Lung (tissue), 12 donors: ENCODE measurements around the gene TSPAN13. TPM values are rescaled to one million over a fixed set of nuclear protein-coding genes. Genes with fewer than 3 reads are reported as not detected.

Source experiments
- ATAC-seq: fragments of 200-7000 bp; cut with Tn5 transposase; one replicate; pipeline ENCODE4 v1.9.1; 2020; ENCODE audit warnings: moderate number of reproducible peaks; ENCODE audit not compliant: insufficient read depth, low FRiP score
- DNase-seq, 3 donors: peaks; one replicate each; pipeline ENCODE4 v3.0.0-alpha.2; 2013 to 2017
- H3K27ac ChIP-seq, 2 donors: one replicate each; pipeline ENCODE4 v1.5.1; 2013; ENCODE audit warnings: mild to moderate bottlenecking in 2 of 2, moderate library complexity in 2 of 2, control low read depth in 1 of 2, inconsistent platforms in 1 of 2, low read depth in 1 of 2, low read length in 1 of 2
- H3K27me3 ChIP-seq, 3 donors: one replicate each; pipeline ENCODE4 v1.5.1; 2013; ENCODE audit warnings: low read length in 2 of 3; ENCODE audit not compliant: control insufficient read depth in 3 of 3, insufficient read depth in 3 of 3
- H3K36me3 ChIP-seq, 4 donors: one replicate each; pipeline ENCODE4 v1.5.1; 2013; ENCODE audit warnings: low read length in 4 of 4, mild to moderate bottlenecking in 1 of 4, moderate library complexity in 1 of 4; ENCODE audit not compliant: control insufficient read depth in 4 of 4, insufficient read depth in 4 of 4
- H3K4me1 ChIP-seq, 5 donors: one replicate each; pipeline ENCODE4 v1.5.1; 2013; ENCODE audit warnings: low read length in 5 of 5, mild to moderate bottlenecking in 2 of 5, moderate library complexity in 1 of 5; ENCODE audit not compliant: control insufficient read depth in 5 of 5, insufficient read depth in 5 of 5
- H3K4me3 ChIP-seq: one replicate; pipeline ENCODE4 v1.5.1; 2013; ENCODE audit warnings: mild to moderate bottlenecking, control low read depth, moderate library complexity
- H3K9ac ChIP-seq, 2 donors: one replicate each; pipeline ENCODE4 v1.5.1; 2013; ENCODE audit warnings: low read length in 2 of 2, control low read depth in 1 of 2; ENCODE audit not compliant: insufficient read depth in 1 of 2
- H3K9me3 ChIP-seq, 4 donors: one replicate each; pipeline ENCODE4 v1.5.1; 2013; ENCODE audit warnings: low read length in 3 of 4, mild to moderate bottlenecking in 1 of 4, moderate library complexity in 1 of 4; ENCODE audit not compliant: control insufficient read depth in 4 of 4, insufficient read depth in 3 of 4
- WGBS, 2 donors: extraction: QIAGEN DNeasy Blood & Tissue Kit; methylation state at CpG; one replicate each; pipeline ENCODE4 v1.1.7; 2013; 5-methylcytosine and 5-hydroxymethylcytosine counted together
- polyA plus RNA-seq, 2 donors: library from polyadenylated mRNA; stranded (reverse); fragments of 200-250 nt; gene quantifications; one replicate each; pipeline ENCODE4 v1.2.1, GENCODE V29; 2013
- total RNA-seq, 2 donors: library from RNA; depleted of rRNA in 1 of 2; stranded (reverse); fragments of >200 nt in 1 of 2; gene quantifications; one replicate each; pipeline ENCODE4 v1.2.1, GENCODE V29; 2014 to 2021
- TF ChIP-seq, protein P1 (sequence below): IDR thresholded peaks from 2 replicates; pipeline ENCODE4 v1.5.1; 2012; ENCODE audit warnings: mild to moderate bottlenecking; ENCODE audit errors: control extremely low read depth, extremely low read depth
- donor health status: control.
- donor health status: control.
- donor health status: Bipolar disorder and iron deficiency.
- donor health status: healthy.
- donor health status: DM: yes; HTN: yes; CAD: no.

The TSPAN13 gene
- total and polyA plus RNA-seq, 4 donors: 81.1 to 143 (median 125) TPM

DNA sequence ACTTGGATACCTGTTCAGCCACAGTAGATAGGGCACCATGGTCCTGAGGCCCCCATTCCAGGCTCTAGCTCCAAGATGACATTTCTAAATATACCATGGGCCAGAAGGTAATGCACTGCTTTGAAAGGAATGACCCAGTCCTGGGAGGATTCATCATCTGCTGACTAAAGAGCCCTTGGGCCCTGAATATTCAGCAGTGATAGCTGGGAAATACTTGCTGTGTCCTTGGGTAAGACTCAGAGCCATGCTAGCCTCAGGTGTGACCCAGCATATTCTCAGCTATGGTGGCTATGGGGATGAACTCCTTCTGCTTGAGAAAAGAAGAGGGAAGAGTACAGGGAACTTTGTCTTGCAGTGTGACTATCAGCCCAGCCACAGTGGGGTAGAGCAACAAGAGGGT lies 72.5 kb downstream of the TSPAN13 start:
- Histone ChIP-seq H3K9me3 (no peaks in the 10 kb centered on the region), H3K4me1 (no peaks in the 10 kb centered on the region), H3K27me3 (no peaks in the 10 kb centered on the region), H3K36me3 (no peaks in the 10 kb centered on the region), H3K4me3 (no peak overlapping the region), H3K9ac (no peak overlapping the region), H3K27ac (no peak overlapping the region)
- ATAC-seq (no peak), DNase-seq (no peak)
- TF ChIP-seq, protein P1, sequence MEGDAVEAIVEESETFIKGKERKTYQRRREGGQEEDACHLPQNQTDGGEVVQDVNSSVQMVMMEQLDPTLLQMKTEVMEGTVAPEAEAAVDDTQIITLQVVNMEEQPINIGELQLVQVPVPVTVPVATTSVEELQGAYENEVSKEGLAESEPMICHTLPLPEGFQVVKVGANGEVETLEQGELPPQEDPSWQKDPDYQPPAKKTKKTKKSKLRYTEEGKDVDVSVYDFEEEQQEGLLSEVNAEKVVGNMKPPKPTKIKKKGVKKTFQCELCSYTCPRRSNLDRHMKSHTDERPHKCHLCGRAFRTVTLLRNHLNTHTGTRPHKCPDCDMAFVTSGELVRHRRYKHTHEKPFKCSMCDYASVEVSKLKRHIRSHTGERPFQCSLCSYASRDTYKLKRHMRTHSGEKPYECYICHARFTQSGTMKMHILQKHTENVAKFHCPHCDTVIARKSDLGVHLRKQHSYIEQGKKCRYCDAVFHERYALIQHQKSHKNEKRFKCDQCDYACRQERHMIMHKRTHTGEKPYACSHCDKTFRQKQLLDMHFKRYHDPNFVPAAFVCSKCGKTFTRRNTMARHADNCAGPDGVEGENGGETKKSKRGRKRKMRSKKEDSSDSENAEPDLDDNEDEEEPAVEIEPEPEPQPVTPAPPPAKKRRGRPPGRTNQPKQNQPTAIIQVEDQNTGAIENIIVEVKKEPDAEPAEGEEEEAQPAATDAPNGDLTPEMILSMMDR: no peak

DNA sequence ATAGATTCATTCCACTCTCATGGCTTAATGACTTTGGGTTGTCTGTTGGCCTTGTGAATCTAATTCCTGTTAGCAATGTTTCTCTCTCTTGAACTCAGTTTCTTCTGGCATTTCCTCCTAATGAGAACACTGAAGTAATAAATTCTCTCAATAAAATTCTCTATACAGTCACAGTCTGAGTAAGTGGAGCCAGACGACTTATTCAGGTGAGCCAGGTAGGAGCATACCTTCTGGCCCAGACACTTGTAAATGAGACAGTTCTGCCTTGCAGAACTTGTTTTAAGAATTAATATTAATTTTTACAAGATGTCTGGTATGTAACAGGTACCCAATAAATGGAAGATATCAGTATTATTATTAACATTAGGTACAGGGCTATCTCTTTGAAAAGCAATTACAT lies 79.8 kb downstream of the TSPAN13 start:
- 92% methylated on average over 1 of the region's 1 CpG for WGBS, 2 donors
- Histone ChIP-seq H3K4me3 (no peak overlapping the region), H3K27me3 (no peaks in the 10 kb centered on the region), H3K9ac (no peak overlapping the region), H3K9me3 (peaks cover 0 to 2% (median 1%) of the 10 kb centered on the region in 4 donors), H3K27ac (no peak overlapping the region), H3K36me3 (no peaks in the 10 kb centered on the region), H3K4me1 (no peaks in the 10 kb centered on the region)
- TF ChIP-seq, protein P1: no peak
- ATAC-seq: no peak
- DNase-seq: no peak

Other genes with a start within 250 kb of the TSPAN13 start
- gene LRRC72, start 226.9 kb upstream of the TSPAN13 start, total RNA-seq: not detected
- not detected for gene LRRC72, start 226.9 kb upstream of the TSPAN13 start, polyA plus RNA-seq
- 10 to 100 TPM; 13.5 to 26.2 TPM for gene ANKMY2, start 108.0 kb upstream of the TSPAN13 start, total RNA-seq
- 1 to 10 TPM; 4.9 to 6.0 TPM for gene ANKMY2, start 108.0 kb upstream of the TSPAN13 start, polyA plus RNA-seq
- gene BZW2, start 107.6 kb upstream of the TSPAN13 start, total RNA-seq: 10 to 100 TPM; 44.3 to 47.9 TPM
- 10 to 100 TPM; 32.4 to 53.7 TPM for gene BZW2, start 107.6 kb upstream of the TSPAN13 start, polyA plus RNA-seq
- gene AGR2, start 51.2 kb downstream of the TSPAN13 start, total RNA-seq: 100 to 1,000 TPM; 248 to 333 TPM
- gene AGR2, start 51.2 kb downstream of the TSPAN13 start, polyA plus RNA-seq: 100 to 1,000 TPM; 137 to 420 TPM
- 100 to 1,000 TPM; 136 to 195 TPM for gene AGR3, start 128.2 kb downstream of the TSPAN13 start, total RNA-seq
- gene AGR3, start 128.2 kb downstream of the TSPAN13 start, polyA plus RNA-seq: 100 to 1,000 TPM; 182 to 464 TPM